GM21528 (cell line): ENCODE results near the gene ZBED6.
A peak's percentile ranks its signal among the peaks of the same experiment; 100 is the strongest.
"Not testable (repeated sequence)": the region's sequence is repeated elsewhere in the genome, so short reads cannot be mapped to it uniquely, and the experiment has no call there.

ENCODE experiments used
- ATAC-seq: cut with Tn5 transposase; IDR thresholded peaks from one replicate; pipeline ENCODE4 v1.9.1; 2021; ENCODE audit warnings: mild to moderate bottlenecking, moderate library complexity; ENCODE audit not compliant: unreplicated experiment, low FRiP score

ZBED6 gene

DNA sequence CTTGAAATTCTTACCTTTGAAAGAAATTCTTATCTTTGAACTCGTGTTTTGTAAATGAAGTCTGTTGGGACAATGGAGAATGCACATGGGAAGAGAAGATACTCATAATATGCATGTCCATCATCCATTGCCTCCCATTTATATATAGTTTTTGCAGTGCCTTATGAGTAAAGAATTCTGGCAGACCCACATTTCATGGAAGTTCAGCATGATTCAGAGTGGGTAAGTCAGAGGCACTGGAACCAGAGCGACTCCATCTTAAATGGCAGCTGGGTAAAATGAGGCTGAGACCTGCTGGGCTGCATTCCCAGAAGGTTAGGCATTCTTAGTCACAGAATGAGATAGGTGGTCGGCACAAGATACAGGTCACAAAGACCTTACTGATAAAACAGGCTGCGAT is 16.6 kb upstream of the ZBED6 start:
- ATAC-seq = no peak

DNA sequence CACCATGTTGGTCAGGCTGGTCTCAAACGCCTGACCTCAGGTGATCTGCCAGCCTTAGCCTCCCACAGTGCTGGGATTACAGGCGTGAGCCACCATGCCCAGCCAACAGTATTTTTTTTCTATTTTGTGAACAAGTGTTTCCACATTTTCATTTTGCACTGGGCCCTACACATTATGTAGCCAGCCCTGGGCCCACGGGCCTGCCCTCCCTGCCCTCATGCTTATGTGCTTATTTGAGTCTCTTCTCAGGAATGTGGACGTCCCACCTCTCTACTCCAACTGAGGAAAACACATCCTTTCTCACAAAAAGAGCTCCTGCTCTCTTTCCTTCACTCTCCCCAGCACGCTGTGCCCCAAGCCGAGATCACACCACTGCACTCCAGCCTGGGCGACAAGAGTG is 13.5 kb upstream of the ZBED6 start:
- ATAC-seq = no peak

DNA sequence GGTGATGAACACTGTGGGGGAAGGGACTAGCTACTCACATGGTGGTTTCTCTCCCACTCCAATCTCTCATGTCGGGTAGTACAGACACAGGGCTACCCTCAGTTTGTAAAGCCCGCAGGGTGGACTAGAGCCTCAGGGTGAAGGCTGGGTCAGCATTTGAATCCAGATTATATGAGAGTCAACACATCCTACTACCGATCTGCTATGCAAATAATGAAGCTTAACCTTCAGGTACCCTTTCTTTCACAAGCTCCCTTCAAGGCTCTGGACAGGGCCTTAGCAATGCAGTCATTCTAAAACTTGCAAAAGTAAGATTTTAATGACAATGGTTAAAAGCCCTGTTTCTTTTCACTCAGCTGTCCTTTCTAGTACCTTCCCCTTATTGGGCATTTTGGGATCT is 5.5 kb upstream of the ZBED6 start:
- no peak for ATAC-seq

DNA sequence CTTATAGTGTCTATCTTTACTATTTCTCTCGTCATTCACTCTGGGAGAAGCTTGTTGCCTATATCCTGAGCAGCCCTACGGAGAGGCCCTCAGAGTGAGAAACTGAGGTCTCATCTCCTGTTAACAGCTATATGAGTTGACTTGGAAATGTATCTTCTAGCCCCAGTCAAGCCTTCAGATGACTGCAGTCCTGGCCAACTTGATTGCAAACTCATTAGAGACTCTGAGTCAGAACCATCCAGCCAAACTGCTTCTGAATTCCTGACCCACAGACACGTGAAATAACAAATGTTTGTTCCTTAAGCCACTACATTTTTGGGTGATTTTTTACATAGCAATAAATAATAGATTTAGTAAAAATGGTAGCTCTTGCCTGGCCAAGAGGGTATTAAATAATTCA is 3.9 kb upstream of the ZBED6 start:
- ATAC-seq = no peak

DNA sequence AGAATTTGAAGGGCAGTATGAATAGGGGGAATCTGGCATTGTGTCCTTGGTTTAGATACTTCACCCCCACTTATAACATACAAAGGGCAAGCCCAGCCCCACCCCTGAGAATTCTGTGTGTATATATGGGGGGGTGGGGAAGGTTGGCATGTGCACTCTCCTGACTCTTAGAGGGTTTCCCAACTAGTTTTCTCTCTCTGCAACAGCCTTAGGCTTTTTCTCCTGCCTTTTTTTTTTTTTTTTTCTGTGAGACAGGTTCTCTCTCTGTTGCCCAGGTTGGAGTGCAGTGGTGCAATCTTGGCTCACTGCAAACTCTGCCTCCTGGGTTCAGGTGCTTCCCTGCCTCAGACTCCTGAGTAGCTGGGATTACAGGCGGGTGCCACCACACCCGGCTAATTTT is 2.9 kb upstream of the ZBED6 start:
- no peak for ATAC-seq

DNA sequence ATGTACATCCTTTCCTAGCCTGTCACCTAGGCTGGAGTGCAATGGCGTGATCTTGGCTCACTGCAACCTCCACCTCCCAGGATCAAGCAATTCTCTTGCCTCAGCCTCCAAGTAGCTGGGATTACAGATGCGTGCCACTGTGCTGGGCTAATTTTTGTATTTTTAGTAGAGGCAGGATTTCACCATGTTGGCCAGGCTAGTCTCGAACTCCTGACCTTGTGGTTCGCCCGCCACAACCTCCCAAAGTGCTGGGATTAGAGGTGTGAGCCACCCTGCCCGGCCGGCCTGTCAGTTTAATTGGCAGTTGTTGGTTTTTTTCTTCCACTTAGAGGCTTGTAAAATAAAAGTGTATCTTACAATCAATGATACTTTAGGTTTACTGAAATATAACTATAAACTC is 1.9 kb upstream of the ZBED6 start:
- ATAC-seq = not testable (repeated sequence)

GRCh38 chr1:203794764-203795440 is 521 bp upstream of the ZBED6 start:
- ATAC-seq = no peak

DNA sequence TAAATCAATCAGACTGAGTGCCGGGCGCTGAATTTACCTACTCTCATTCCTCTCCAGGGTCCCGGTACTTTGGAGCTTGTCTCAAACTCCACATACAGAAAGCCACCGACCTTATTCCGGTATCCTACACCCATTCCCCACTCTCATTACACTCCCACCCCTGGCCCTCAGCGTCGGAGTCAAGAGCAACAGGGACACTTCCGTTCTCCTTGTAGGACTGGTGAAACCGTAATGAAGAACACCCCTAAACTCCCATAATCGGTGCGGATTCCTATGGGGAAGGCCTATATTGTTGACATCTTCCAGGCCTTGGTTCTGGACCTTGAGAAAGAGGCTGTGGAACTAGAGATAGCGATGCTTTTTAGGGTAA is 798 bp downstream of the ZBED6 start:
- ATAC-seq = peak; percentile 21

DNA sequence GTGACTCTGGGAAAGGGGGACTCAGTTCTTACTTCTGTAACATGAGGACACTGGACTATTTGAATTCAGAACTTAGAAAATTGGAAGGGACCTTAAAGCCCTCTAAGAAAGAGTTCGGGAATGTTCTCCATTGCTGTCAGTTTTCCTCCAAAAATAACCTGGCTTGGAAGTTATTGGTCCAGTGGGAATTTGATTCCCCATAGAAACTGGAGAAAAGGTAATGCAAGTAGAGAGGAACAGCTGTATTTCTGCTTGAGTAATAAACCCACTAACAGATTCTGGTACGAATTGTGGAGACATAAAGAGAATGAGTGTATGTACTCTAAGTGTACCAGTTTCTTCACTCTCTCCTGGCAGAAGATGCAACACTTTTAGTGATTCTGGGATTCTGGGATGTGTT is 1.8 kb downstream of the ZBED6 start:
- no peak for ATAC-seq

GRCh38 chr1:203797948-203798655 is 2.7 kb downstream of the ZBED6 start:
- no peak for ATAC-seq

GRCh38 chr1:203799157-203799556 is 3.7 kb downstream of the ZBED6 start:
- ATAC-seq = no peak

GRCh38 chr1:203799971-203800370 is 4.5 kb downstream of the ZBED6 start:
- ATAC-seq = no peak

DNA sequence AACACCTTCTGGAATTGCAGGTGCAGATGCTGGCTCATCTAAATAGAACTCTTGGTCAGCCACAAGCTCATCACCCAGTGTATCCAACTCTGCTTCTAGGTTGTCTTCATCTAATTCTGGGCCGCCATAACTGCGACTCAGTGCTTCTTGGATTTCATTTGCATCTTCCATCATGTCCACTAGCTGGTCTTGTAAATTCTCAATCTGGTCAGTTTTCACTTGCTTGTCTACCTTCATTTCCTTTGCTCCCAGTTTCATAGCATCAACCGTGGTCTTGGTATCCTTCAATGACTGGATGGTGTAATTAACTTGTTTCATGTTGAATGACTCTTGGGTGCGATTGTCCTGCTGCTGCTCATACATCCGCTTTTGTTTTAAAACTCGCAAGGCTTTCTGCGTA is 10.3 kb downstream of the ZBED6 start:
- no peak for ATAC-seq

DNA sequence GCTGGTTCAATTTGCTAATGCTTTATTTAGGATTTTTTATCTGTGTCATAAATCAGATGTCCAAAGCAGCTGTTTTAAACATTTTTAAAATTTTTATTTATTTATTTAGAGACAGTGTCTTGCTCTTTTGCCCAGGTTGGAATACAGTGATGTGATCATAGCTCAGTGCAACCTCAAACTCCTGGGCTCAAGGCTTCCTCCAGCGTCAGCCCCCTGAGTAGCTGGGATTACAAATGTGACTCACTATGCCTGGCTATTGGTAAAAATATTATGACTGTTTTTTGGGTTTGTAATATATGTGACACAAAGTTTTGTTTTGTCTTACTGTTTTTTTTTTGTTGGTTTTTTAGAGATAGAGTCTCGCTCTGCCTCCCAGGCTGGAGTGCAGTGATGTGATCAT is 11.8 kb downstream of the ZBED6 start:
- ATAC-seq = no peak

DNA sequence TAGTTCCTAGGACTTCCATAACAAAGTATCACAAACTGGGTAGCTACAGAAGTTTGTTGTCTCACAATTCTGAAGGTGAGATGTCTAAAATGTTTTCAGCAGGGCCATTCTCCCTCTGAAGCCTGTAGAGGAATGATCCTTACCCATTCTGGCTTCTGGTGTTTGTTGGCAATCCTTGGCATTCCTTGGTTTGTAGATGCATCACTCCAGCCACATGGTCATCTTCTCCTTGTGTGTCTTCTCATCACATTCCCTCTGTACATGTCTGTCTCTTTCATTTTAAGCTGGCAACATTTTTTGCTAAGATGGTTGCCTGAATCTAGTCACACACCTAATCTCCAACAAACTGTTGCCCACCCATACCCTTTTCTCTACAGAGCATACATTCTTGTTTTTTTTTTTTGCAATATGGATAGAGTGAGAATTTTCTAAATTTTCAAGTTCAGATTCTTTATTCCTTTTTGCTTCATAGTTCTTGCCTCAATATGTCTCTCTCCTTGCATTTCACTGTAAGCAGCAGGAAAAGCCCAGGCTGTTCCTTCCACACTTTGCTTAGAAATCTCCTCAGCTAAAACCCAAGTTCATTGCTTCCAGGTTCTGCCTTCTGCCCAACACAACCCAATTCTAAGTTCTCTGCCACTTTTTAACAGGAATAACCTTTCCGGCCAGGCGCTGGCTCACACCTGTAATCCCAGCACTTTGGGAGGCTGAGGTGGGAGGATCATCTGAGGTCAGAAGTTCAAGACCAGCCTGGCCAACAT is 18.3 kb downstream of the ZBED6 start:
- ATAC-seq = no peak

DNA sequence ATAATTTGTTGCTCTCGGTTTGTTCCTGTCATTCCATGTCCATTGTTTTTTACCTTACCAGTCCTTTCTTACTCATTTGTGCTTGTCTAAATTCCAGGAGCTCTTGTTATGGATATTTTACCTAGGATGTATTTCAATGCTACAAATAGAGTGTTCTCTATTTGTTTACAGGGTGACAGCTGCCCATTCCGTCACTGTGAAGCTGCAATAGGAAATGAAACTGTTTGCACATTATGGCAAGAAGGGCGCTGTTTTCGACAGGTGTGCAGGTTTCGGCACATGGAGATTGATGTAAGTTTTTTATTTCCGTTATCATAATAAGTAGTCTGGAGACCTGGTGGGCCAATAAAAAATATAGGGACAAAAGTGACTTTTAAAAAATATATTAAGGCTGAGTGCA is 23.0 kb downstream of the ZBED6 start:
- ATAC-seq = no peak

DNA sequence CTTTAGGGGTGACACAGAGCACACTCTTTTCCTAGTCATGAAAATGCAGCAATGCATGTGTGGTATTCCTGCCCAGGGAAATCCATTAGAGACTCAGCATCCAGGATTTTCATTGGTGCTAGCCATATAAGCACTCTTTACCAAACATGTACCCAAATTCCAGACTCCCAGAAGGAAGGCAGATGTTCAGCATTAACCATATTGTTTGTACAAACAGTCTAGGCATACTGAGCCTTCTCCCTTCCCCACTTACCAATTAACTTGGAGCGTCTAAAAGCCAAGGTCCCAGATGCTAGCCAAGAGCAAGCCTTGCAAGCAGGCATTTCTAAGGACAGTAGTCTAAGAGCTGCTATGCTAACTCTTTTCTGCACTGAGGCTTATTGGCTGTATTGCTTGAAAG is 27.9 kb downstream of the ZBED6 start:
- no peak for ATAC-seq

- no peak for ATAC-seq
Measured at GRCh38 chr1:203826175-203826574, 30.8 kb downstream of the ZBED6 start.

DNA sequence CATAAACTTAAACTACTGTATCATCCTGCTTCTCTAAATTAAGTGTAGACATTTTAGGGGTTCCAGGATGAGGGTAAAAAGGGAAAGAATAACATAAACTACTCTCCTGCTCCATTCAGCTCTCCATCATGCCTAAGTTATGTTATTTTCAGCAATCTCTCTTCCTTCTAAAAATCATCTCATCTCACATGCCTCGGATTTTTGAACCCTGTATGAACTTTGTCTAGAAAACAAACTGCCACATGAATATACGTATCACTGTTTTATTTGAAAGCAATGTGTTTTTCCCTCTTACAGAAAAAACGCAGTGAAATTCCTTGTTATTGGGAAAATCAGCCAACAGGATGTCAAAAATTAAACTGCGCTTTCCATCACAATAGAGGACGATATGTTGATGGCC is 32.6 kb downstream of the ZBED6 start:
- no peak for ATAC-seq

GRCh38 chr1:203828503-203828902 is 33.1 kb downstream of the ZBED6 start:
- no peak for ATAC-seq

DNA sequence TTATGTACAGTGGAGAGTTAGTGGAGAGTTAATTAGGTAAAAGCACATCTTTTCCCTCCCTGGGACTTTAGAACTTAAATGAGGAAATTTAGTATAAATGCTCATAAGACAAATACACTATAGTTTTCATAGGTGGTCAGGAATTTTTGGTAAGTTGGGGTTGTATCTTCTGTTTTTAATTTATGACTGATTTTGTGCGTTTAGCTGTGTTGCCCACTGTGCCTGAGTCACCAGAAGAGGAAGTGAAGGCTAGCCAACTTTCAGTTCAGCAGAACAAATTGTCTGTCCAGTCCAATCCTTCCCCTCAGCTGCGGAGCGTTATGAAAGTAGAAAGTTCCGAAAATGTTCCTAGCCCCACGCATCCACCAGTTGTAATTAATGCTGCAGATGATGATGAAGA is 33.8 kb downstream of the ZBED6 start:
- not testable (repeated sequence) for ATAC-seq

GRCh38 chr1:203835476-203835875 is 40.1 kb downstream of the ZBED6 start:
- ATAC-seq = no peak
